PFSK-1 (cell line): ENCODE measurements around the gene ZNF207.

Experiments used
- FOXP2 ChIP-seq: optimal IDR thresholded peaks from 2 replicates; pipeline ENCODE3; 2011; ENCODE audit warnings: borderline replicate concordance, control low read depth, inconsistent platforms; ENCODE audit not compliant: insufficient read depth; ENCODE audit errors: extremely low read length, extremely low read depth
- POLR2AphosphoS5 ChIP-seq: IDR thresholded peaks from 2 replicates; pipeline ENCODE4 v1.6.1; 2012; ENCODE audit warnings: low read depth, mild to moderate bottlenecking, control low read depth, low read length, moderate library complexity
- SIN3A ChIP-seq: IDR thresholded peaks from 2 replicates; pipeline ENCODE4 v1.6.1; 2012; ENCODE audit warnings: mild to moderate bottlenecking, low read length, moderate library complexity, borderline replicate concordance; ENCODE audit not compliant: insufficient read depth
- TAF1 ChIP-seq: IDR thresholded peaks from 2 replicates; pipeline ENCODE4 v1.6.1; 2012; ENCODE audit warnings: low read length, control low read depth, borderline replicate concordance; ENCODE audit not compliant: insufficient read depth
- TF ChIP-seq, protein P1 (sequence below), 2 experiments: IDR thresholded peaks; 2 replicates each; pipeline versions ENCODE4 v1.6.1 to v1.8.0; 2011 to 2012; ENCODE audit warnings: low read depth in 2 of 2, low read length in 2 of 2, control low read depth in 1 of 2, inconsistent platforms in 1 of 2, mild to moderate bottlenecking in 1 of 2, moderate library complexity in 1 of 2; ENCODE audit not compliant: insufficient read depth in 1 of 2

ZNF207 gene

DNA sequence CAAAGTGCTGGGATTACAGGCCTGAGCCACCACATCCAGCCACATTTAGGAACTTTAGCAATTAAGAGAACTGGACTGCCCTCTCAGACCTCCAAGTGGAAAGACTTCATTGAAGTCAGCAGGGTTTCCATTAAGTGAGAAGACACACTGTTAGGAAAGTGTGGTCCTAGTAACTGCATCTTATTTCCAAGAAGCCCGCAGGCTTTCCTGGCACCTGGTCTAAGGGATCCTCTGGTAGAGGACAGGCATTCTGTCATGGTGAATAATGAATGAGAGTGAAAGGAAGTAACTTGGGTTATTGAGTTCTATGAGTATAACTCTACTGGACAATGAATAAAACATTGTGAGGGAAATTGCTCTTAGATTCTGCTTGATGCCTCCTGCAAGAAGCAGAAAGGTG is 22.0 kb upstream of the ZNF207 start:
- TF ChIP-seq FOXP2: no peak
- no peak for TF ChIP-seq POLR2AphosphoS5
- no peak for TF ChIP-seq SIN3A
- TF ChIP-seq, protein P1, sequence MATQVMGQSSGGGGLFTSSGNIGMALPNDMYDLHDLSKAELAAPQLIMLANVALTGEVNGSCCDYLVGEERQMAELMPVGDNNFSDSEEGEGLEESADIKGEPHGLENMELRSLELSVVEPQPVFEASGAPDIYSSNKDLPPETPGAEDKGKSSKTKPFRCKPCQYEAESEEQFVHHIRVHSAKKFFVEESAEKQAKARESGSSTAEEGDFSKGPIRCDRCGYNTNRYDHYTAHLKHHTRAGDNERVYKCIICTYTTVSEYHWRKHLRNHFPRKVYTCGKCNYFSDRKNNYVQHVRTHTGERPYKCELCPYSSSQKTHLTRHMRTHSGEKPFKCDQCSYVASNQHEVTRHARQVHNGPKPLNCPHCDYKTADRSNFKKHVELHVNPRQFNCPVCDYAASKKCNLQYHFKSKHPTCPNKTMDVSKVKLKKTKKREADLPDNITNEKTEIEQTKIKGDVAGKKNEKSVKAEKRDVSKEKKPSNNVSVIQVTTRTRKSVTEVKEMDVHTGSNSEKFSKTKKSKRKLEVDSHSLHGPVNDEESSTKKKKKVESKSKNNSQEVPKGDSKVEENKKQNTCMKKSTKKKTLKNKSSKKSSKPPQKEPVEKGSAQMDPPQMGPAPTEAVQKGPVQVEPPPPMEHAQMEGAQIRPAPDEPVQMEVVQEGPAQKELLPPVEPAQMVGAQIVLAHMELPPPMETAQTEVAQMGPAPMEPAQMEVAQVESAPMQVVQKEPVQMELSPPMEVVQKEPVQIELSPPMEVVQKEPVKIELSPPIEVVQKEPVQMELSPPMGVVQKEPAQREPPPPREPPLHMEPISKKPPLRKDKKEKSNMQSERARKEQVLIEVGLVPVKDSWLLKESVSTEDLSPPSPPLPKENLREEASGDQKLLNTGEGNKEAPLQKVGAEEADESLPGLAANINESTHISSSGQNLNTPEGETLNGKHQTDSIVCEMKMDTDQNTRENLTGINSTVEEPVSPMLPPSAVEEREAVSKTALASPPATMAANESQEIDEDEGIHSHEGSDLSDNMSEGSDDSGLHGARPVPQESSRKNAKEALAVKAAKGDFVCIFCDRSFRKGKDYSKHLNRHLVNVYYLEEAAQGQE (IDR thresholded peaks at IDR 0.05; ENCODE audit: insufficient read depth in 1 of 2, low read depth in 2 of 2, low read length in 2 of 2): no peak
- TF ChIP-seq TAF1: no peak

DNA sequence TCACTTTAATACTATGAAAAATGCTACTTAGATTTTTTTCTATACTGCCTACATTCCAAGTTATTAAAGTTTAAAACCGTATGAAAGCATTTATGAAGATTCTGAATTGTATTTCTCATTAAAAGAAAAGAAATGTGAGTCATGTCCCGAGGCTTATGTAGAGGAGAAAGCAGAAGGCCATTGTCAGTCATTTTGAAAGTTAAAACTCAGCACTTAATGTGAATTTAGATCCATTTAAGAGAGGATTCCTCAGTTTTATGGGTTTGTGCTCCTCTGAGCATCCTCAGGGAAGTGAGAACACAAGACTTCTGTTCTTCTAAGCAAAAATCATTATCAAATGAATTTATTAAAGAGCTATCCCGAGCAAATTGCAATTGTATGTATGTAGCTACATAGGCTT is 19.8 kb upstream of the ZNF207 start:
- TF ChIP-seq FOXP2 (no peak), SIN3A (no peak), POLR2AphosphoS5 (no peak), TAF1 (no peak)
- TF ChIP-seq, protein P1 (IDR thresholded peaks at IDR 0.05; ENCODE audit: insufficient read depth in 1 of 2, low read depth in 2 of 2, low read length in 2 of 2): no peak

DNA sequence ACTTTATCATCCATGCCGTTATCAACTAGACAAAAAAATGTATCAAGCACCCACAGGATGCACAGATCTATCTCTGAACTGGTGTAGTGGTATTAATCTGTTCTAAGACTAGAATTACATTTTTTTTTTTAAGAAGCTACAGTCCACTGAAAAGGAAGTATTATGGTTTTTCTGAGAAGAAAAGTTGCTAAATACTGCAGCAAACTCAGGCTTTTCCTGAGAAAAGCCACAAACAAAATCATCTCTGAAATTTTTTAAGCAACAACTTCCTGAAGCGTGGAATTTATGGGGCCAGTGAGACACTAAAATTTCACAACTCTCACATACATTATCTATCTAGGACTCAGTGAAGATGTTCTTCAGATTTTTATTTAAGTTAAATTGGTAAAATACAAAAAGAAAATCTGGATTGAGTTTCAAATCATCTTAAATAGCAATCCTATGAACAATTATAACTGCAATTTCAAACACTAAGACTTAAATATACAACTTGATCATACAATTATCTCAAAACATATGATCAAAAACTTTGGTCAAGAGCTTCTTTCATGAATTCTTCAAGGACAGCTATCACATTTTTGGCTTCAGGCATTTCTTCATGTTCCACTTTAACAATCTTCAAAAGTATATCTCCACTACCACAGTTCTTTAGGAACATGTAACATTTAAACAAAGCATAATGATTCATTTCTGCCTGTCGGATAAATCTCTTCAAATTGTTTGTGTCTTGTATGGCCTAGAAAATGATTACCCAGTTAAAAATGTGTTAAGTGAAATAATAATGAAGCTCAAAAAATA is 18.5 kb upstream of the ZNF207 start:
- TF ChIP-seq TAF1 (no peak), SIN3A (no peak), FOXP2 (no peak), POLR2AphosphoS5 (no peak)
- TF ChIP-seq, protein P1 (IDR thresholded peaks at IDR 0.05; ENCODE audit: insufficient read depth in 1 of 2, low read depth in 2 of 2, low read length in 2 of 2): no peak

DNA sequence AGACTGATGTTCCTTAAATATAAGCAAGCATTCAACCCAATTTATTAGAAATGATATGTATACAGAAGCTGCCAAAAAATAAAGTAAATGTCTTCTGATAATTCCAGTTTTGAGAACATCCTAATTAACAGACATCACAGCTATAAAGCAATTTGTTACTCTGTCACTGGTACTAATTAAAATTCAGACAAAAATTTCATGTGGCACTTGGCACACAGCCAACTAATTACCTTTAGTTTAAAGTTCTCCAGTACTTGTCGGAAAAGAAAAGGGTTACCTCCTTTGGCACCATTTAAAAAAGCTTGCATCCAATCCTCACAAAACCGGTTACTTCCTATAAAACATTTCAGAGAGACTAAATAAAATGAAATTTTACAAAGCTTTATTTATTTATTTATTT is 16.8 kb upstream of the ZNF207 start:
- TF ChIP-seq, protein P1 (IDR thresholded peaks at IDR 0.05; ENCODE audit: insufficient read depth in 1 of 2, low read depth in 2 of 2, low read length in 2 of 2): no peak
- TF ChIP-seq POLR2AphosphoS5 (no peak), TAF1 (no peak), FOXP2 (no peak), SIN3A (no peak)
